HepG2 (cell line): ENCODE measurements around the gene HEXD. TPM values are rescaled to one million over a fixed set of nuclear protein-coding genes. Genes with fewer than 3 reads are reported as not detected.
A peak's percentile ranks its signal among the peaks of the same experiment; 100 is the strongest.

Source experiments
- CEBPB ChIP-seq: IDR thresholded peaks from 2 replicates; pipeline ENCODE4 v1.6.1; 2011; ENCODE audit warnings: low read depth, low read length, improper control_type of control experiment, borderline replicate concordance
- NONO ChIP-seq, 2 experiments: fragments of 450-650 bp in 1 of 2; sonication (generic) in 1 of 2; formaldehyde crosslinking in 1 of 2; IDR thresholded peaks in 1 of 2; conservative IDR thresholded peaks in 1 of 2; 2 replicates each; pipeline versions ENCODE4 v1.6.1 to v1.8.0; 2017 to 2022; ENCODE audit warnings: mild to moderate bottlenecking in 1 of 2, missing genetic modification reagents in 1 of 2, moderate library complexity in 1 of 2
- SALL1 ChIP-seq: sonication (generic); formaldehyde crosslinking; IDR thresholded peaks from 2 replicates; pipeline ENCODE4 v1.8.0; 2022; ENCODE audit warnings: mild to moderate bottlenecking, missing genetic modification reagents
- SNAPC2 ChIP-seq: sonication (generic); formaldehyde crosslinking; IDR thresholded peaks from 2 replicates; pipeline ENCODE4 v1.8.1; 2022; ENCODE audit warnings: mild to moderate bottlenecking, missing genetic modification reagents
- ZBTB1 ChIP-seq: sonication (generic); formaldehyde crosslinking; IDR thresholded peaks from 2 replicates; pipeline ENCODE4 v1.4.0; 2020; ENCODE audit warnings: missing genetic modification reagents, borderline replicate concordance
- ZEB1 ChIP-seq: IDR thresholded peaks from 2 replicates; pipeline ENCODE4 v1.6.1; 2012; ENCODE audit warnings: mild to moderate bottlenecking, low read depth, inconsistent platforms; ENCODE audit not compliant: insufficient replicate concordance
- ZIK1 ChIP-seq: sonication (generic); formaldehyde crosslinking; IDR thresholded peaks from 2 replicates; pipeline ENCODE4 v1.5.0; 2020; ENCODE audit warnings: mild to moderate bottlenecking, low read depth, missing genetic modification reagents, borderline replicate concordance
- ZNF180 ChIP-seq: sonication (generic); formaldehyde crosslinking; IDR thresholded peaks from 2 replicates; pipeline ENCODE4 v1.4.0; 2020; ENCODE audit warnings: low read depth, missing genetic modification reagents, borderline replicate concordance
- ZNF24 ChIP-seq: fragments of 450-650 bp; IDR thresholded peaks from 2 replicates; pipeline ENCODE4 v1.6.1; 2017; ENCODE audit warnings: antibody characterized with exemption, mild to moderate bottlenecking
- ZNF549 ChIP-seq: sonication (generic); formaldehyde crosslinking; IDR thresholded peaks from 2 replicates; pipeline ENCODE4 v1.5.0; 2020; ENCODE audit warnings: missing genetic modification reagents
- ZNF749 ChIP-seq: sonication (generic); formaldehyde crosslinking; IDR thresholded peaks from 2 replicates; pipeline ENCODE4 v1.8.0; 2022; ENCODE audit warnings: mild to moderate bottlenecking, missing genetic modification reagents, moderate library complexity, borderline replicate concordance
- polyA plus RNA-seq, 8 experiments: library from polyadenylated mRNA; depleted of rRNA in 3 of 8; stranded (reverse) in 7 of 8; unstranded in 1 of 8; fragments of >200 nt; fragmentation: Illumina TruSeq in 4 of 8; extraction: Trizol in 4 of 8; gene quantifications; 2 replicates each; pipeline versions ENCODE4 v1.2.1 to v1.2.3, GENCODE V29; 2011 to 2016; ENCODE audit warnings: low read depth in 4 of 8, missing spikeins in 1 of 8, mixed read lengths in 1 of 8; ENCODE audit not compliant: insufficient read depth in 1 of 8
- total RNA-seq, 5 experiments: library from RNA; depleted of rRNA; stranded (reverse); fragments of >200 nt; fragmentation: Illumina TruSeq; extraction: Trizol; gene quantifications; 2 replicates each; pipeline ENCODE4 v1.2.3, GENCODE V29; 2016; ENCODE audit warnings: low read depth in 1 of 5
- TF ChIP-seq, protein P1 (sequence below): sonication (generic); formaldehyde crosslinking; conservative IDR thresholded peaks from 2 replicates; pipeline ENCODE4 v1.4.0; 2020; ENCODE audit warnings: mild to moderate bottlenecking, missing genetic modification reagents, moderate library complexity
- TF ChIP-seq, protein P2 (sequence below): sonication (generic); formaldehyde crosslinking; IDR thresholded peaks from 2 replicates; pipeline ENCODE4 v1.4.0; 2020; ENCODE audit warnings: missing genetic modification reagents
- TF ChIP-seq, protein P3 (sequence below): sonication (generic); formaldehyde crosslinking; IDR thresholded peaks from 2 replicates; pipeline ENCODE4 v1.4.0; 2020; ENCODE audit warnings: missing genetic modification reagents, borderline replicate concordance
- TF ChIP-seq, protein P4 (sequence below): sonication (generic); formaldehyde crosslinking; IDR thresholded peaks from 2 replicates; pipeline ENCODE4 v1.4.0; 2020; ENCODE audit warnings: missing genetic modification reagents, borderline replicate concordance

HEXD gene
- total and polyA plus RNA-seq, 2 of the 13 experiments (the other 11 are each of a cell fraction or from before 2014, with no cell fraction given): 22.3 to 41.8 TPM

DNA sequence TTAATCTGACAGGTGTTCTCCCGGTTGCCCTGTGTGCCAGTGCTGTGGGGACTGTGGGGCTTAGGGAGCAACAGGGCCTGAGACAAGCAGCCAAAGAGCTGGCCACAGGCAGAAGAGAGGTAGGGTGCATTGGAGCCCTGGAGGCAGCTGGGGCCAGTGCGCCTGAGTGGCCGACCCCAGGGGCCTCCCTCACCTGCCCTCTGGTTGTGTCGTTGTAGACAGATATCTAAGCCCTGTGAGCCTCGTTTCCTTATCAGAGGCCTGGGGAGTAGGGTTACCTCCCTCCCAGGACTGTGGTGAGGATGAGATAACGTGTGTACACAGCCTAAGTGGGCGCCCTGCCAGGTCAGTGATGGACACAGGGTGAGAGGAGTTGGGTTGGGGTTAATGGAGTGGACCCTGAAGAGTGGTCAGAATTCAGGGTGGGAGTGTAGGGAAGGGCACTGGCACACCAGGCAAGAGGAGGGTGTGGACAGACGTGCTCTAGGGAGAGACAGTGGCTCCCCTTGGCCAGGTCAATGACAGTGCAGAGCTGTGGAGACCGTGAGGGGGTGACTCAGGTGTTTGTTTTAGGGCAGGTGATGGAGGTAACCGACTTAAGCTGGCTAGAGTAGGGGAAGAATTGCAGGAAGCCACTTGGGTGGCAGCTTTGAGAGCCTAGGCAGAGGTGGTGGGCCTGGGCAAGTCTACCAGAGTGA lies 43.8 kb downstream of the HEXD start (continued):
- TF ChIP-seq, protein P1, sequence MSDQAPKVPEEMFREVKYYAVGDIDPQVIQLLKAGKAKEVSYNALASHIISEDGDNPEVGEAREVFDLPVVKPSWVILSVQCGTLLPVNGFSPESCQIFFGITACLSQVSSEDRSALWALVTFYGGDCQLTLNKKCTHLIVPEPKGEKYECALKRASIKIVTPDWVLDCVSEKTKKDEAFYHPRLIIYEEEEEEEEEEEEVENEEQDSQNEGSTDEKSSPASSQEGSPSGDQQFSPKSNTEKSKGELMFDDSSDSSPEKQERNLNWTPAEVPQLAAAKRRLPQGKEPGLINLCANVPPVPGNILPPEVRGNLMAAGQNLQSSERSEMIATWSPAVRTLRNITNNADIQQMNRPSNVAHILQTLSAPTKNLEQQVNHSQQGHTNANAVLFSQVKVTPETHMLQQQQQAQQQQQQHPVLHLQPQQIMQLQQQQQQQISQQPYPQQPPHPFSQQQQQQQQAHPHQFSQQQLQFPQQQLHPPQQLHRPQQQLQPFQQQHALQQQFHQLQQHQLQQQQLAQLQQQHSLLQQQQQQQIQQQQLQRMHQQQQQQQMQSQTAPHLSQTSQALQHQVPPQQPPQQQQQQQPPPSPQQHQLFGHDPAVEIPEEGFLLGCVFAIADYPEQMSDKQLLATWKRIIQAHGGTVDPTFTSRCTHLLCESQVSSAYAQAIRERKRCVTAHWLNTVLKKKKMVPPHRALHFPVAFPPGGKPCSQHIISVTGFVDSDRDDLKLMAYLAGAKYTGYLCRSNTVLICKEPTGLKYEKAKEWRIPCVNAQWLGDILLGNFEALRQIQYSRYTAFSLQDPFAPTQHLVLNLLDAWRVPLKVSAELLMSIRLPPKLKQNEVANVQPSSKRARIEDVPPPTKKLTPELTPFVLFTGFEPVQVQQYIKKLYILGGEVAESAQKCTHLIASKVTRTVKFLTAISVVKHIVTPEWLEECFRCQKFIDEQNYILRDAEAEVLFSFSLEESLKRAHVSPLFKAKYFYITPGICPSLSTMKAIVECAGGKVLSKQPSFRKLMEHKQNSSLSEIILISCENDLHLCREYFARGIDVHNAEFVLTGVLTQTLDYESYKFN (CRISPR knock-in tag): peak; percentile 83
- peak; percentile 64 for TF ChIP-seq ZEB1
- TF ChIP-seq, protein P2, sequence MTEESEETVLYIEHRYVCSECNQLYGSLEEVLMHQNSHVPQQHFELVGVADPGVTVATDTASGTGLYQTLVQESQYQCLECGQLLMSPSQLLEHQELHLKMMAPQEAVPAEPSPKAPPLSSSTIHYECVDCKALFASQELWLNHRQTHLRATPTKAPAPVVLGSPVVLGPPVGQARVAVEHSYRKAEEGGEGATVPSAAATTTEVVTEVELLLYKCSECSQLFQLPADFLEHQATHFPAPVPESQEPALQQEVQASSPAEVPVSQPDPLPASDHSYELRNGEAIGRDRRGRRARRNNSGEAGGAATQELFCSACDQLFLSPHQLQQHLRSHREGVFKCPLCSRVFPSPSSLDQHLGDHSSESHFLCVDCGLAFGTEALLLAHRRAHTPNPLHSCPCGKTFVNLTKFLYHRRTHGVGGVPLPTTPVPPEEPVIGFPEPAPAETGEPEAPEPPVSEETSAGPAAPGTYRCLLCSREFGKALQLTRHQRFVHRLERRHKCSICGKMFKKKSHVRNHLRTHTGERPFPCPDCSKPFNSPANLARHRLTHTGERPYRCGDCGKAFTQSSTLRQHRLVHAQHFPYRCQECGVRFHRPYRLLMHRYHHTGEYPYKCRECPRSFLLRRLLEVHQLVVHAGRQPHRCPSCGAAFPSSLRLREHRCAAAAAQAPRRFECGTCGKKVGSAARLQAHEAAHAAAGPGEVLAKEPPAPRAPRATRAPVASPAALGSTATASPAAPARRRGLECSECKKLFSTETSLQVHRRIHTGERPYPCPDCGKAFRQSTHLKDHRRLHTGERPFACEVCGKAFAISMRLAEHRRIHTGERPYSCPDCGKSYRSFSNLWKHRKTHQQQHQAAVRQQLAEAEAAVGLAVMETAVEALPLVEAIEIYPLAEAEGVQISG: peak; percentile 64
- no peak for TF ChIP-seq ZNF749 (CRISPR knock-in tag)
- TF ChIP-seq SNAPC2 (CRISPR knock-in tag): no peak
- TF ChIP-seq SALL1 (CRISPR knock-in tag): peak; percentile 88
- TF ChIP-seq ZNF549 (CRISPR knock-in tag): no peak
- TF ChIP-seq ZIK1 (CRISPR knock-in tag): peak; percentile 62; the same call in 1 of the 2 replicates
- TF ChIP-seq, protein P3, sequence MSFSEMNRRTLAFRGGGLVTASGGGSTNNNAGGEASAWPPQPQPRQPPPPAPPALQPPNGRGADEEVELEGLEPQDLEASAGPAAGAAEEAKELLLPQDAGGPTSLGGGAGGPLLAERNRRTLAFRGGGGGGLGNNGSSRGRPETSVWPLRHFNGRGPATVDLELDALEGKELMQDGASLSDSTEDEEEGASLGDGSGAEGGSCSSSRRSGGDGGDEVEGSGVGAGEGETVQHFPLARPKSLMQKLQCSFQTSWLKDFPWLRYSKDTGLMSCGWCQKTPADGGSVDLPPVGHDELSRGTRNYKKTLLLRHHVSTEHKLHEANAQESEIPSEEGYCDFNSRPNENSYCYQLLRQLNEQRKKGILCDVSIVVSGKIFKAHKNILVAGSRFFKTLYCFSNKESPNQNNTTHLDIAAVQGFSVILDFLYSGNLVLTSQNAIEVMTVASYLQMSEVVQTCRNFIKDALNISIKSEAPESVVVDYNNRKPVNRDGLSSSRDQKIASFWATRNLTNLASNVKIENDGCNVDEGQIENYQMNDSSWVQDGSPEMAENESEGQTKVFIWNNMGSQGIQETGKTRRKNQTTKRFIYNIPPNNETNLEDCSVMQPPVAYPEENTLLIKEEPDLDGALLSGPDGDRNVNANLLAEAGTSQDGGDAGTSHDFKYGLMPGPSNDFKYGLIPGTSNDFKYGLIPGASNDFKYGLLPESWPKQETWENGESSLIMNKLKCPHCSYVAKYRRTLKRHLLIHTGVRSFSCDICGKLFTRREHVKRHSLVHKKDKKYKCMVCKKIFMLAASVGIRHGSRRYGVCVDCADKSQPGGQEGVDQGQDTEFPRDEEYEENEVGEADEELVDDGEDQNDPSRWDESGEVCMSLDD (CRISPR knock-in tag): no peak
- no peak for TF ChIP-seq ZBTB1
- TF ChIP-seq, protein P4, sequence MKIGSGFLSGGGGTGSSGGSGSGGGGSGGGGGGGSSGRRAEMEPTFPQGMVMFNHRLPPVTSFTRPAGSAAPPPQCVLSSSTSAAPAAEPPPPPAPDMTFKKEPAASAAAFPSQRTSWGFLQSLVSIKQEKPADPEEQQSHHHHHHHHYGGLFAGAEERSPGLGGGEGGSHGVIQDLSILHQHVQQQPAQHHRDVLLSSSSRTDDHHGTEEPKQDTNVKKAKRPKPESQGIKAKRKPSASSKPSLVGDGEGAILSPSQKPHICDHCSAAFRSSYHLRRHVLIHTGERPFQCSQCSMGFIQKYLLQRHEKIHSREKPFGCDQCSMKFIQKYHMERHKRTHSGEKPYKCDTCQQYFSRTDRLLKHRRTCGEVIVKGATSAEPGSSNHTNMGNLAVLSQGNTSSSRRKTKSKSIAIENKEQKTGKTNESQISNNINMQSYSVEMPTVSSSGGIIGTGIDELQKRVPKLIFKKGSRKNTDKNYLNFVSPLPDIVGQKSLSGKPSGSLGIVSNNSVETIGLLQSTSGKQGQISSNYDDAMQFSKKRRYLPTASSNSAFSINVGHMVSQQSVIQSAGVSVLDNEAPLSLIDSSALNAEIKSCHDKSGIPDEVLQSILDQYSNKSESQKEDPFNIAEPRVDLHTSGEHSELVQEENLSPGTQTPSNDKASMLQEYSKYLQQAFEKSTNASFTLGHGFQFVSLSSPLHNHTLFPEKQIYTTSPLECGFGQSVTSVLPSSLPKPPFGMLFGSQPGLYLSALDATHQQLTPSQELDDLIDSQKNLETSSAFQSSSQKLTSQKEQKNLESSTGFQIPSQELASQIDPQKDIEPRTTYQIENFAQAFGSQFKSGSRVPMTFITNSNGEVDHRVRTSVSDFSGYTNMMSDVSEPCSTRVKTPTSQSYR (CRISPR knock-in tag): 0 out of 2 replicates have a peak, but pooled peaks have one; percentile 22
- TF ChIP-seq CEBPB: no peak
- TF ChIP-seq ZNF24: no peak
- no peak for TF ChIP-seq ZNF180 (CRISPR knock-in tag)
- TF ChIP-seq NONO (IDR thresholded peaks at IDR 0.05): no peak
- peak; percentile 65 for TF ChIP-seq NONO (CRISPR knock-in tag; conservative IDR thresholded peaks at IDR 0.05)
